Endothelial cell of umbilical vein (primary cell): ENCODE data around the gene PKN3. TPM values are rescaled to one million over a fixed set of nuclear protein-coding genes. Genes with fewer than 3 reads are reported as not detected.

Experiments used
- BruUV-seq: library from RNA; stranded (reverse); fragments of 400-500 nt; replicated peaks from 2 replicates; lab custom pipeline; 2021; lab: Mats Ljungman, UMichigan
- CTCF ChIA-PET: fragments of 300-600, 350-600 bp; sonication (Branson Sonifier 250); formaldehyde crosslinking; loops from one replicate; lab custom pipeline; 2021; ENCODE audit warnings: antibody characterized with exemption, inconsistent platforms; lab: Charles Lee
- POLR2A ChIA-PET: fragments of 300-600, 350-600 bp; sonication (Branson Sonifier 250); formaldehyde crosslinking; loops from one replicate; lab custom pipeline; 2021; ENCODE audit warnings: antibody characterized with exemption, inconsistent platforms; lab: Charles Lee
- DNase-seq: peaks from one replicate; pipeline ENCODE4 v3.0.0-alpha.2; 2011; ENCODE audit warnings: low read depth, low spot score
- FAIRE-seq: peaks from 2 replicates; lab custom pipeline; 2011; peaks lifted over from hg19 to GRCh38; lab: Jason Lieb, UNC
- H2AFZ ChIP-seq: 2 replicates; pipeline ENCODE4 v1.6.0; 2012; ENCODE audit warnings: low read depth, low read length, control low read depth, inconsistent platforms
- H3K27ac ChIP-seq: 2 replicates; pipeline ENCODE4 v1.5.1; 2011; ENCODE audit warnings: low read depth, mild to moderate bottlenecking, control low read depth, low read length, moderate library complexity; ENCODE audit not compliant: insufficient read depth
- H3K27me3 ChIP-seq, 2 experiments: 2 replicates each; pipeline versions ENCODE4 v1.6.0 to v1.6.1; 2011; ENCODE audit warnings: low read length in 2 of 2, mixed read lengths in 1 of 2; ENCODE audit not compliant: control insufficient read depth in 2 of 2, insufficient read depth in 2 of 2
- H3K36me3 ChIP-seq, 2 experiments: 2 replicates in 1 of 2; 3 replicates in 1 of 2; pipeline ENCODE4 v1.5.1; 2011; ENCODE audit warnings: low read length in 2 of 2, mild to moderate bottlenecking in 1 of 2, moderate library complexity in 1 of 2; ENCODE audit not compliant: control insufficient read depth in 2 of 2, insufficient read depth in 2 of 2; ENCODE audit errors: extremely low read depth in 1 of 2
- H3K4me1 ChIP-seq: 3 replicates; pipeline ENCODE4 v1.5.1; 2011; ENCODE audit warnings: mild to moderate bottlenecking, low read length; ENCODE audit not compliant: control insufficient read depth, insufficient read depth; ENCODE audit errors: extremely low read depth
- H3K4me2 ChIP-seq: 2 replicates; pipeline ENCODE4 v1.6.1; 2011; ENCODE audit warnings: low read length, control low read depth, mixed read lengths; ENCODE audit not compliant: insufficient read depth
- H3K4me3 ChIP-seq, 3 experiments: fragments of 200-600 bp in 1 of 3; sonication (generic), shearing (Covaris generic) in 1 of 3; replicated peaks in 1 of 3; 2 replicates each; pipeline ENCODE4 v1.5.1; 2011 to 2016; ENCODE audit warnings: control low read depth in 3 of 3, low read length in 3 of 3, mild to moderate bottlenecking in 2 of 3, inconsistent platforms in 1 of 3, low read depth in 1 of 3, moderate library complexity in 1 of 3; ENCODE audit not compliant: insufficient read depth in 1 of 3
- H3K79me2 ChIP-seq: 2 replicates; pipeline ENCODE4 v1.6.0; 2012; ENCODE audit warnings: low read length, inconsistent platforms; ENCODE audit not compliant: control insufficient read depth, insufficient read depth
- H3K9ac ChIP-seq: replicated peaks from 2 replicates; pipeline ENCODE3; 2011; ENCODE audit warnings: low read length, control low read depth; ENCODE audit not compliant: insufficient read depth; ENCODE audit errors: extremely low read depth
- H3K9me1 ChIP-seq: replicated peaks from 3 replicates; pipeline ENCODE4 v1.6.0; 2011; ENCODE audit warnings: mild to moderate bottlenecking, low read length; ENCODE audit not compliant: control insufficient read depth, insufficient read depth; ENCODE audit errors: extremely low read depth
- H3K9me3 ChIP-seq: replicated peaks from 2 replicates; pipeline ENCODE4 v1.5.1; 2012; ENCODE audit warnings: low read length, inconsistent platforms; ENCODE audit not compliant: control insufficient read depth, insufficient read depth
- H4K20me1 ChIP-seq: replicated peaks from 2 replicates; pipeline ENCODE3; 2011; ENCODE audit warnings: mild to moderate bottlenecking, low read length; ENCODE audit not compliant: control insufficient read depth, insufficient read depth; ENCODE audit errors: extremely low read depth
- EZH2 ChIP-seq: IDR thresholded peaks from 2 replicates; pipeline ENCODE4 v1.6.1; 2012; ENCODE audit warnings: borderline replicate concordance, low read depth, mild to moderate bottlenecking, moderate library complexity, low read length, inconsistent platforms; ENCODE audit not compliant: severe bottlenecking
- FOS ChIP-seq: IDR thresholded peaks from 2 replicates; pipeline ENCODE4 v1.6.1; 2011; ENCODE audit warnings: mild to moderate bottlenecking, low read length, moderate library complexity, borderline replicate concordance; ENCODE audit not compliant: insufficient read depth
- GATA2 ChIP-seq: IDR thresholded peaks from 2 replicates; pipeline ENCODE4 v1.7.0; 2011; ENCODE audit warnings: low read depth, mild to moderate bottlenecking, moderate library complexity, mixed read lengths, low read length; ENCODE audit not compliant: insufficient read length, insufficient read depth
- JUN ChIP-seq: IDR thresholded peaks from 2 replicates; pipeline ENCODE4 v1.6.1; 2011; ENCODE audit warnings: borderline replicate concordance, low read depth; ENCODE audit not compliant: insufficient read length, insufficient read depth
- MYC ChIP-seq: IDR thresholded peaks from one replicate; pipeline ENCODE4 v1.6.1; 2011; ENCODE audit warnings: mild to moderate bottlenecking, low read depth, low read length
- POLR2A ChIP-seq: IDR thresholded peaks from 2 replicates; pipeline ENCODE4 v1.6.1; 2012; ENCODE audit warnings: low read depth, mild to moderate bottlenecking, control low read depth, low read length
- POLR2AphosphoS5 ChIP-seq: IDR thresholded peaks from 2 replicates; pipeline ENCODE4 v1.6.1; 2012; ENCODE audit warnings: low read depth, mild to moderate bottlenecking, control low read depth, low read length, moderate library complexity; ENCODE audit not compliant: insufficient read depth
- dilution Hi-C: fragments of 300-500 bp; cut with MboI; formaldehyde crosslinking; loops from one replicate; pipeline ENCODE4 v1.15.0; 2019; ENCODE audit warnings: low sequenced_read_pairs; ENCODE audit not compliant: extremely low pct_ligation_motif_present
- intact Hi-C: fragments of 100-400 bp; cut with micrococcal nuclease; formaldehyde crosslinking; loops from one replicate; pipeline ENCODE4 v1.10.0; 2022
- polyA plus RNA-seq, 4 experiments: library from polyadenylated mRNA; depleted of rRNA in 3 of 4; stranded (reverse) in 3 of 4; unstranded in 1 of 4; fragments of >200 nt; gene quantifications; 2 replicates each; pipeline versions ENCODE4 v1.2.1 to v1.2.3, GENCODE V29; 2011 to 2012; ENCODE audit warnings: missing spikeins in 1 of 4
- total RNA-seq: library from RNA; stranded (reverse); gene quantifications from 2 replicates; pipeline ENCODE4 v1.2.3, GENCODE V29; 2021
- TF ChIP-seq, protein P1 (sequence below), 2 donors: IDR thresholded peaks; 1 replicate in 1 of 2; 2 replicates in 1 of 2; pipeline ENCODE4 v1.5.1; 2011; ENCODE audit warnings: low read length in 2 of 2, mild to moderate bottlenecking in 2 of 2, moderate library complexity in 2 of 2, control low read depth in 1 of 2, inconsistent platforms in 1 of 2, low read depth in 1 of 2; ENCODE audit not compliant: insufficient read depth in 1 of 2; ENCODE audit errors: extremely low read depth in 1 of 2
- TF ChIP-seq, protein P2 (sequence below): IDR thresholded peaks from 2 replicates; pipeline ENCODE4 v1.6.1; 2011; ENCODE audit not compliant: insufficient read depth, insufficient read length

PKN3 gene
- total and polyA plus RNA-seq, 2 donors (not counting 3 experiments of a cell fraction or from before 2014, with no cell fraction given) = 29.5 to 40.4 TPM

DNA sequence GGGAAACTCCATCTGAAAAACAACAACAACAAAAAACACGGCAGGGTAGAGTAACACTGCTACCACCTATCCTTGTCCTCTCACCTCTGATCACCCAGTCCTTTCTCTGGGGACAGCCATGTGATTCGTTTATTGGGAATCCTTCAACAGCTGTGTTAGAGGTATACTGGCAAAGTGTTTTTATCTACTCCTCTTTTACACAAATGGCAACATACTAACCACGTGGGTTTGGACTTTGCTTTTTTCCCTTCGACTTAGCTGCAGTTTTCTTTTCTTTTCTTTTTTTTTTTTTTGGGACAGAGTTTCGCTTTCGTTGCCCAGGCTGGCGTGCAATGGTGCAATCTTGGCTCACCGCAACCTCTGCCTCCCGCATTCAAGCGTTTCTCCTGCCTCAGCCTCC is 24.5 kb upstream of the PKN3 start:
- dilution Hi-C loops (no loop called here), intact Hi-C loops (no loop called here)
- Histone ChIP-seq H3K79me2 (no peaks in the 10 kb centered on the region), H3K27ac (no peak overlapping the region), H3K4me2 (no peak overlapping the region), H2AFZ (no peak overlapping the region), H4K20me1 (no peaks in the 10 kb centered on the region), H3K9me1 (no peaks in the 10 kb centered on the region), H3K4me1 (no peaks in the 10 kb centered on the region), H3K36me3 (no peaks in the 10 kb centered on the region), H3K9ac (no peak overlapping the region), H3K9me3 (no peaks in the 10 kb centered on the region), H3K4me3 (no peak overlapping the region), H3K27me3 (no peaks in the 10 kb centered on the region)
- ChIA-PET CTCF (no interaction called here), POLR2A (no interaction called here)
- BruUV-seq = no TSS peak
- TF ChIP-seq POLR2A (no peak), POLR2AphosphoS5 (no peak), GATA2 (no peak), EZH2 (no peak), JUN (no peak), FOS (no peak), MYC (no peak)
- TF ChIP-seq, protein P1, sequence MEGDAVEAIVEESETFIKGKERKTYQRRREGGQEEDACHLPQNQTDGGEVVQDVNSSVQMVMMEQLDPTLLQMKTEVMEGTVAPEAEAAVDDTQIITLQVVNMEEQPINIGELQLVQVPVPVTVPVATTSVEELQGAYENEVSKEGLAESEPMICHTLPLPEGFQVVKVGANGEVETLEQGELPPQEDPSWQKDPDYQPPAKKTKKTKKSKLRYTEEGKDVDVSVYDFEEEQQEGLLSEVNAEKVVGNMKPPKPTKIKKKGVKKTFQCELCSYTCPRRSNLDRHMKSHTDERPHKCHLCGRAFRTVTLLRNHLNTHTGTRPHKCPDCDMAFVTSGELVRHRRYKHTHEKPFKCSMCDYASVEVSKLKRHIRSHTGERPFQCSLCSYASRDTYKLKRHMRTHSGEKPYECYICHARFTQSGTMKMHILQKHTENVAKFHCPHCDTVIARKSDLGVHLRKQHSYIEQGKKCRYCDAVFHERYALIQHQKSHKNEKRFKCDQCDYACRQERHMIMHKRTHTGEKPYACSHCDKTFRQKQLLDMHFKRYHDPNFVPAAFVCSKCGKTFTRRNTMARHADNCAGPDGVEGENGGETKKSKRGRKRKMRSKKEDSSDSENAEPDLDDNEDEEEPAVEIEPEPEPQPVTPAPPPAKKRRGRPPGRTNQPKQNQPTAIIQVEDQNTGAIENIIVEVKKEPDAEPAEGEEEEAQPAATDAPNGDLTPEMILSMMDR (IDR thresholded peaks at IDR 0.05; ENCODE audit: extremely low read depth in 1 of 2, insufficient read depth in 1 of 2, low read depth in 1 of 2, low read length in 2 of 2) = no peak
- TF ChIP-seq, protein P2, sequence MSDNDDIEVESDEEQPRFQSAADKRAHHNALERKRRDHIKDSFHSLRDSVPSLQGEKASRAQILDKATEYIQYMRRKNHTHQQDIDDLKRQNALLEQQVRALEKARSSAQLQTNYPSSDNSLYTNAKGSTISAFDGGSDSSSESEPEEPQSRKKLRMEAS = no peak
- DNase-seq = no peak
- FAIRE-seq = no peak
